AG04449 (cell line): ENCODE measurements around the gene SPCS2.

Experiments
- CTCF ChIA-PET: fragments of 350-600 bp; formaldehyde crosslinking; extraction: SDS; loops from one replicate; lab custom pipeline; 2021; ENCODE audit warnings: antibody characterized with exemption; lab: Yijun Ruan, JAX
- POLR2A ChIA-PET: fragments of 400-600, 350-600 bp; formaldehyde crosslinking; extraction: SDS; loops from one replicate; lab custom pipeline; 2020; ENCODE audit warnings: antibody characterized with exemption, inconsistent platforms; lab: Yijun Ruan, JAX
- DNase-seq: peaks from one replicate; pipeline ENCODE4 v3.0.0-alpha.2; 2010; ENCODE audit warnings: low read depth, low spot score
- H3K4me3 ChIP-seq: 2 replicates; pipeline ENCODE4 v1.5.1; 2011; ENCODE audit warnings: low read depth, mild to moderate bottlenecking, control low read depth, low read length
- TF ChIP-seq, protein P1 (sequence below): IDR thresholded peaks from one replicate; pipeline ENCODE4 v1.5.1; 2011; ENCODE audit warnings: mild to moderate bottlenecking, moderate library complexity, low read length, control low read depth, inconsistent platforms; ENCODE audit not compliant: insufficient read depth; ENCODE audit errors: missing control alignments

The SPCS2 gene

GRCh38 chr11:75023446-75024067, 74.5 kb downstream of the SPCS2 start:
- no peak for DNase-seq
- ChIA-PET POLR2A (no interaction called here), CTCF (interaction anchor here (0.8 to 18.2 kb wide), 15 partner anchors 10 to 234 kb away, joined by 3 to 416 read pairs (median 8); partner anchors contain the start of gene TPBGL)
- no peak overlapping the region for H3K4me3 ChIP-seq
- TF ChIP-seq, protein P1, sequence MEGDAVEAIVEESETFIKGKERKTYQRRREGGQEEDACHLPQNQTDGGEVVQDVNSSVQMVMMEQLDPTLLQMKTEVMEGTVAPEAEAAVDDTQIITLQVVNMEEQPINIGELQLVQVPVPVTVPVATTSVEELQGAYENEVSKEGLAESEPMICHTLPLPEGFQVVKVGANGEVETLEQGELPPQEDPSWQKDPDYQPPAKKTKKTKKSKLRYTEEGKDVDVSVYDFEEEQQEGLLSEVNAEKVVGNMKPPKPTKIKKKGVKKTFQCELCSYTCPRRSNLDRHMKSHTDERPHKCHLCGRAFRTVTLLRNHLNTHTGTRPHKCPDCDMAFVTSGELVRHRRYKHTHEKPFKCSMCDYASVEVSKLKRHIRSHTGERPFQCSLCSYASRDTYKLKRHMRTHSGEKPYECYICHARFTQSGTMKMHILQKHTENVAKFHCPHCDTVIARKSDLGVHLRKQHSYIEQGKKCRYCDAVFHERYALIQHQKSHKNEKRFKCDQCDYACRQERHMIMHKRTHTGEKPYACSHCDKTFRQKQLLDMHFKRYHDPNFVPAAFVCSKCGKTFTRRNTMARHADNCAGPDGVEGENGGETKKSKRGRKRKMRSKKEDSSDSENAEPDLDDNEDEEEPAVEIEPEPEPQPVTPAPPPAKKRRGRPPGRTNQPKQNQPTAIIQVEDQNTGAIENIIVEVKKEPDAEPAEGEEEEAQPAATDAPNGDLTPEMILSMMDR = no peak

DNA sequence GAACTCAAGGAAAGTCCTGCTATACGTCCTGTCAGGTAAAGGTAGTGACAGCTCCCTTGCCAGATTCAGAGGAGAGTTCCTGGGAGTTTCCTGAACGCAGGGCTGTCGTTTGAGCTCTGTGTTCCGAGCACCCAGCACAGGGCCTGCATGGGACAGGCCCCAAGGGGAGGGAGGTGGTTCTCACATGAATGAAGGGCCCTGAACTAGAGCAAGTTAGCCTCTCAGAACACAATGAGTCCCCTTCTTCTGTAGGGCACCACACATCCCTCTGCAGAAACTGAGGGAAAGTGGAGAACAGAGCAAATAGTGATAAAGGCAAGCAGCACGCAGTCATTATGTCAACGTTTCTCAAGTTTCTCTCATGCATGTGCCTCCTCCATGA, 75.0 kb downstream of the SPCS2 start:
- DNase-seq = no peak
- TF ChIP-seq, protein P1 = no peak
- no peak overlapping the region for H3K4me3 ChIP-seq
- POLR2A ChIA-PET = no interaction called here
- CTCF ChIA-PET = interaction anchor here (2.2 to 18.2 kb wide), 7 partner anchors 10 to 233 kb away, joined by 9 to 416 read pairs (median 127); partner anchors contain the start of gene TPBGL

DNA sequence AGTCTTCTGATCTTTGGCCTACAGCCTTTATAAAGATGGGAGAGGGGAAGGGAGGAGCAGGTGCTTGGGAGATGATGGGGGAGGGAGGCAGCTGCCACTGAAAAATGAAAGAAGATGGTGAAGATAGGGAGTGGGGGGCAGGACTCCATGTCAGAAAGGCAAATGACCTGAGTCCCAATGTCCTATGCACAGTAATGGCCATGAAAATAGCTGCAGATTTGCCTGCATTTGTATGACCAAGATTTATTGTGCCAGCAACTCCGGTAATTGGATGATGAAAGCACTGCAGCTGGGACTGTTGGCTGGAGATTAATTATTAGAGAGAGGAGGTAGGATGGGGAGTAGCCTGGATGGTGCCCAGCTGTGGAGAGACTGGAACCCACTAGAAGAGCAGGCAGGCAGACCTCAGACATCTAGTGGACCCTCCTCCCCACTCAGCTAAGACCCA, 75.7 kb downstream of the SPCS2 start:
- DNase-seq = no peak
- no peak overlapping the region for H3K4me3 ChIP-seq
- TF ChIP-seq, protein P1 = no peak
- POLR2A ChIA-PET = no interaction called here
- CTCF ChIA-PET = interaction anchor here (0.9 to 18.2 kb wide), 6 partner anchors 10 to 220 kb away, joined by 5 to 416 read pairs (median 142); partner anchors contain the start of gene TPBGL

DNA sequence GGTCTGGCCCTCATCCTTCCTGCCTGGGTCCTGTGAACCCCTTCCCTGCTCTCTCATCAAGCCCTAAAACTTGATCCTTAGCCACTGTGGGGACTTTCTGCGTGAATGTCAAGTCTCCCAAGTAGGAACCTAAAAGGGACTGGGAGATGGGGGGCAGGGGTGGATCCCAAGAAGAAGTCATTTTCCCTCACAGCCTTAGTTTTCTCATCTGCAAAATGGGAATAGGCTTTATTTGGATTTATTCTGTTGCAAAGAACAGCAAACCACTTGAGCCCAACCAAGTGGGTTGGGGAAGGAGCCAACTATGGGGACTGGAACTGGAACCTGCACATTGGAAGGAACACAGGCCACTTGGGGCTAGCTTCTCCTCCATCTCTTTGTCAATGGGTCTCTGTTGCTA, 76.5 kb downstream of the SPCS2 start:
- POLR2A ChIA-PET = no interaction called here

DNA sequence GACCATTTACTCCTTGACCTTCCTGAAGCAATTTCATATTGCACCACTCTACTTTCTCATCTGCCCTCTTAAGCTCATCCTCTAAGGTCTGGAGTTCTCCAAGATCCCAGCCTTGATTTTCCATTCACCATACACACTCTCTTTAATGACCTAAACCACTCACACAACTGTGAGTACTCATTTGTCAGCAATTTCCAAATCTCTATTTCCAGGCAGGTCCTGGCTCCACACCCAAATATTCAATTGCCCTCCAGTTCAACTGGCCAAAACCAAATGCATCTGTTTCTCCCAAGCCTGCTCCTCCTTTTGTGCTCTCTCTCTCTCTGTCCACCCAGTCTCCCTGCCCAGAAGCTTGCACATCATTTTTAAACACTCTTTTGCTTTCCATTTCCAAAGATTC, 79.3 kb downstream of the SPCS2 start:
- ChIA-PET CTCF (interaction anchor here (0.8 to 18.2 kb wide), 7 partner anchors 8 to 217 kb away, joined by 3 to 416 read pairs (median 85); partner anchors contain the start of gene TPBGL), POLR2A (no interaction called here)
- no peak overlapping the region for H3K4me3 ChIP-seq
- DNase-seq = no peak
- TF ChIP-seq, protein P1 = no peak

More for the DNA sequence above, 76.5 kb downstream of the SPCS2 start:
- TF ChIP-seq, protein P1 = no peak
- H3K4me3 ChIP-seq = no peak overlapping the region
- DNase-seq = no peak
- CTCF ChIA-PET = interaction anchor here (0.9 to 18.2 kb wide), 6 partner anchors 10 to 220 kb away, joined by 5 to 416 read pairs (median 142); partner anchors contain the start of gene TPBGL
